Peyer's patch (tissue), 4 donors: ENCODE data around the gene NPPC.

Experiments used
- POLR2A ChIP-seq, 2 donors: fragments of 450-650 bp; IDR thresholded peaks; one replicate each; pipeline ENCODE4 v1.5.1; 2017; ENCODE audit warnings: antibody characterized with exemption in 2 of 2, mild to moderate bottlenecking in 2 of 2, moderate library complexity in 2 of 2
- TF ChIP-seq, protein P1 (sequence below), 6 experiments: fragments of 450-650 bp in 4 of 6; fragments of 200-600 bp in 2 of 6; sonication (generic) in 1 of 6; IDR thresholded peaks; one replicate each; pipeline ENCODE4 v1.5.1; 2017 to 2019; ENCODE audit warnings: antibody characterized with exemption in 6 of 6, mild to moderate bottlenecking in 3 of 6, moderate library complexity in 1 of 6

DNA sequence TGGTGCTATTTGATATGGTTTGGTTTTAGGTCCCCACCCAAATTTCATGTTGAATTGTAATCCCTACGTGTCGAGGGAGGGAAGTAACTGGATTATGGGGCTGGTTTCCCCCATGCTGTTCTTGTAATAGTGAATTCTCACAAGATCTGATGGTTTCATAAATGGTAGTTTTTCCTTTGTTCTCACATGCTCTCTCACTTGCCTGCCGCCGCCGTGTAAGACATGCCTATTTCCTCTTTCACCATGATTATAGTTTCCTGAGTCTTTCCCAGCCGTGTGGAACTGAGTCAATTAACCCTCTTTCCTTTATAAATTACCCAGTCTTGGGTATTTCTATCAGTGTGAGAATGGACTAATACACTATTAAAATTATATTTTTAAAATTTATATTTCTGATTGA is 42.6 kb upstream of the NPPC start:
- TF ChIP-seq, protein P1, sequence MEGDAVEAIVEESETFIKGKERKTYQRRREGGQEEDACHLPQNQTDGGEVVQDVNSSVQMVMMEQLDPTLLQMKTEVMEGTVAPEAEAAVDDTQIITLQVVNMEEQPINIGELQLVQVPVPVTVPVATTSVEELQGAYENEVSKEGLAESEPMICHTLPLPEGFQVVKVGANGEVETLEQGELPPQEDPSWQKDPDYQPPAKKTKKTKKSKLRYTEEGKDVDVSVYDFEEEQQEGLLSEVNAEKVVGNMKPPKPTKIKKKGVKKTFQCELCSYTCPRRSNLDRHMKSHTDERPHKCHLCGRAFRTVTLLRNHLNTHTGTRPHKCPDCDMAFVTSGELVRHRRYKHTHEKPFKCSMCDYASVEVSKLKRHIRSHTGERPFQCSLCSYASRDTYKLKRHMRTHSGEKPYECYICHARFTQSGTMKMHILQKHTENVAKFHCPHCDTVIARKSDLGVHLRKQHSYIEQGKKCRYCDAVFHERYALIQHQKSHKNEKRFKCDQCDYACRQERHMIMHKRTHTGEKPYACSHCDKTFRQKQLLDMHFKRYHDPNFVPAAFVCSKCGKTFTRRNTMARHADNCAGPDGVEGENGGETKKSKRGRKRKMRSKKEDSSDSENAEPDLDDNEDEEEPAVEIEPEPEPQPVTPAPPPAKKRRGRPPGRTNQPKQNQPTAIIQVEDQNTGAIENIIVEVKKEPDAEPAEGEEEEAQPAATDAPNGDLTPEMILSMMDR (IDR thresholded peaks at IDR 0.05) = no peak
- TF ChIP-seq POLR2A (IDR thresholded peaks at IDR 0.05) = no peak
